Measurements from ENCODE around the gene FCRLB. TPM values are rescaled to one million over a fixed set of nuclear protein-coding genes. Genes with fewer than 3 reads are reported as not detected.

FCRLB gene
- total RNA-seq, 1 experiment from 2014 or later = not detected

- Histone ChIP-seq H2AFZ (ENCODE audit: low read length) (peak overlapping the region; percentile 46), H4K20me1 (ENCODE audit: control insufficient read depth, insufficient read depth, insufficient read length) (no peaks in the 10 kb centered on the region), H2BK20ac (ENCODE audit: low read depth, low read length, poor library complexity, severe bottlenecking) (no peak overlapping the region), H3K56ac (ENCODE audit: insufficient read length, low read depth, low read length) (no peak overlapping the region), H3K79me2 (ENCODE audit: insufficient read depth, low read length) (no peaks in the 10 kb centered on the region), H3K23me2 (ENCODE audit: insufficient read length, low read depth, low read length, poor library complexity, severe bottlenecking) (no peaks in the 10 kb centered on the region), H4K5ac (ENCODE audit: insufficient read length, low read depth, low read length) (no peak overlapping the region), H2BK15ac (ENCODE audit: low read depth, low read length) (no peak overlapping the region), H2AK5ac (ENCODE audit: insufficient read length, low read length) (no peak overlapping the region), H4K8ac (replicated peaks; ENCODE audit: insufficient read length, low read depth, low read length) (no peak overlapping the region), H3K14ac (ENCODE audit: insufficient read depth, low read length) (no peak overlapping the region), H3K4me2 (ENCODE audit: insufficient read depth, insufficient read length, low read length) (no peak overlapping the region), H2BK120ac (ENCODE audit: low read depth, low read length, poor library complexity, severe bottlenecking) (peak overlapping the region; percentile 2), H3K79me1 (ENCODE audit: insufficient read depth, low read depth, low read length, poor library complexity, severe bottlenecking) (no peaks in the 10 kb centered on the region), H3K4ac (ENCODE audit: low read depth, low read length) (no peak overlapping the region), H2BK5ac (ENCODE audit: insufficient read length, low read length) (no peak overlapping the region), H3K18ac (ENCODE audit: insufficient read length, low read depth, low read length) (no peak overlapping the region), H3K9ac (ENCODE audit: extremely low read depth, insufficient read length, low read length) (no peak overlapping the region), H3K27ac (ENCODE audit: insufficient read length, low read depth, low read length) (no peak overlapping the region), H3T11ph (ENCODE audit: low read length) (no peak overlapping the region), H3K4me1 (ENCODE audit: insufficient read depth, low read length) (peaks cover 10% of the 10 kb centered on the region; the same call in 1 of the 2 replicates), H4K91ac (ENCODE audit: insufficient read length, low read depth, low read length) (no peak overlapping the region), H3K27me3 (ENCODE audit: insufficient read depth, low read length) (no peaks in the 10 kb centered on the region), H3K9me3 (ENCODE audit: control insufficient read depth, low read depth, low read length) (no peaks in the 10 kb centered on the region), H2BK12ac (ENCODE audit: insufficient read length, low read depth, low read length) (no peak overlapping the region), H3K23ac (ENCODE audit: insufficient read length, low read depth, low read length) (no peak overlapping the region)
- Mint-ChIP-seq H3K4me1 (peaks cover 22 to 33% of the 10 kb centered on the region in 2 experiments), H3K4me3 (no peak overlapping the region; a peak in 1 of 5 replicates), H3K36me3 (ENCODE audit: insufficient read depth in 1 of 3, low read depth in 3 of 3) (no peaks in the 10 kb centered on the region), H3K9me3 (no peaks in the 10 kb centered on the region), H3K27me3 (ENCODE audit: low read depth) (peaks cover 3% of the 10 kb centered on the region), H3K27ac (no peak overlapping the region; a peak in 1 of 7 replicates)
- DNase-seq = no peak
- WGBS (ENCODE audit: extremely low coverage, insufficient read length, low lambda C conversion rate) = no CpG with 5 or more reads among the region's 4 CpGs
- no peak for TF ChIP-seq CTCF (conservative IDR thresholded peaks at IDR 0.05)
These were observed 15.1 kb downstream of the FCRLB start for GRCh38 chr1:161736335-161736969.
